GM23338 (cell line): ENCODE measurements around the gene REST. TPM values are rescaled to one million over a fixed set of nuclear protein-coding genes. Genes with fewer than 3 reads are reported as not detected.
A peak's percentile ranks its signal among the peaks of the same experiment; 100 is the strongest.

Experiments used
- ATAC-seq: fragments of 200-7000 bp; cut with Tn5 transposase; 3 replicates; pipeline ENCODE4 v1.9.1; 2020
- DNase-seq: peaks from one replicate; pipeline ENCODE4 v3.0.0-alpha.2; 2015; ENCODE audit warnings: low spot score
- H2AFZ ChIP-seq: fragments of 200-600 bp; sonication (generic); 2 replicates; pipeline ENCODE4 v1.8.0; 2016; ENCODE audit warnings: antibody characterized with exemption, mild to moderate bottlenecking, moderate library complexity
- H3F3A ChIP-seq: fragments of 200-600 bp; sonication (generic); replicated peaks from 2 replicates; pipeline ENCODE4 v1.8.0; 2017; ENCODE audit warnings: antibody characterized with exemption, mixed run types, low read depth
- H3K27ac ChIP-seq: fragments of 200-600 bp; sonication (generic); 2 replicates; pipeline ENCODE4 v1.6.1; 2016; ENCODE audit warnings: low read depth
- H3K27me3 ChIP-seq: fragments of 200-600 bp; sonication (generic); 2 replicates; pipeline ENCODE4 v1.8.0; 2016; ENCODE audit warnings: mild to moderate bottlenecking, mixed run types, moderate library complexity; ENCODE audit not compliant: insufficient read depth
- H3K36me3 ChIP-seq: fragments of 200-600 bp; sonication (generic); 2 replicates; pipeline ENCODE4 v1.8.0; 2016; ENCODE audit warnings: mild to moderate bottlenecking; ENCODE audit not compliant: insufficient read depth
- H3K4me1 ChIP-seq: fragments of 200-600 bp; sonication (generic); 2 replicates; pipeline ENCODE4 v1.8.0; 2016; ENCODE audit warnings: mild to moderate bottlenecking, moderate library complexity; ENCODE audit not compliant: insufficient read depth
- H3K4me2 ChIP-seq: fragments of 200-600 bp; sonication (generic); 2 replicates; pipeline ENCODE4 v1.7.1; 2017; ENCODE audit warnings: mixed run types
- H3K4me3 ChIP-seq: fragments of 200-600 bp; sonication (generic); 2 replicates; pipeline ENCODE4 v1.6.1; 2016; ENCODE audit warnings: mixed run types
- H3K79me2 ChIP-seq: fragments of 200-600 bp; sonication (generic); replicated peaks from 2 replicates; pipeline ENCODE4 v1.8.0; 2017; ENCODE audit warnings: mild to moderate bottlenecking; ENCODE audit not compliant: insufficient read depth
- H3K9me2 ChIP-seq: fragments of 200-600 bp; sonication (generic); 2 replicates; pipeline ENCODE4 v1.8.0; 2017; ENCODE audit not compliant: insufficient read depth
- H4K20me1 ChIP-seq: fragments of 200-600 bp; sonication (generic); replicated peaks from 2 replicates; pipeline ENCODE4 v1.8.0; 2017; ENCODE audit warnings: mild to moderate bottlenecking; ENCODE audit not compliant: insufficient read depth
- H3K27ac Mint-ChIP-seq: 2 replicates; pipeline ENCODE4 v1.8.0; 2020; ENCODE audit warnings: inconsistent platforms, mild to moderate bottlenecking, moderate library complexity, mixed read lengths
- H3K27me3 Mint-ChIP-seq: 3 replicates; pipeline ENCODE4 v1.8.0; 2022; ENCODE audit warnings: low read depth, mild to moderate bottlenecking, moderate library complexity, mixed read lengths, inconsistent platforms; ENCODE audit not compliant: insufficient read depth, poor library complexity
- H3K36me3 Mint-ChIP-seq: 3 replicates; pipeline ENCODE4 v1.8.0; 2021; ENCODE audit warnings: low read depth, mild to moderate bottlenecking, inconsistent platforms, moderate library complexity, mixed read lengths
- H3K4me1 Mint-ChIP-seq: 3 replicates; pipeline ENCODE4 v1.8.0; 2020; ENCODE audit warnings: mild to moderate bottlenecking, inconsistent platforms, mixed read lengths
- H3K4me3 Mint-ChIP-seq: 3 replicates; pipeline ENCODE4 v1.8.0; 2021; ENCODE audit warnings: moderate library complexity, mild to moderate bottlenecking, inconsistent platforms, mixed read lengths
- H3K9me3 Mint-ChIP-seq: 3 replicates; pipeline ENCODE4 v1.8.0; 2020; ENCODE audit warnings: moderate library complexity, mild to moderate bottlenecking, inconsistent platforms, mixed read lengths
- CREB1 ChIP-seq: fragments of 250-450 bp; sonication (Bioruptor Pico); IDR thresholded peaks from 2 replicates; pipeline ENCODE4 v1.5.0; 2020; ENCODE audit warnings: low read depth, mild to moderate bottlenecking, moderate library complexity
- POLR2AphosphoS5 ChIP-seq: IDR thresholded peaks from 2 replicates; pipeline ENCODE4 v1.6.1; 2016; ENCODE audit warnings: antibody characterized with exemption, low read depth
- ZNF331 ChIP-seq: fragments of 250-450 bp; sonication (Bioruptor Pico); IDR thresholded peaks from 2 replicates; pipeline ENCODE4 v1.5.0; 2020; ENCODE audit warnings: low read depth, mild to moderate bottlenecking, moderate library complexity
- polyA plus RNA-seq: library from polyadenylated mRNA; unstranded; fragments of >200 nt; fragmentation: Nextera tagmentation; extraction: Ambion mirVana; gene quantifications from 2 replicates; pipeline ENCODE4 v1.2.1, GENCODE V29; 2016
- total RNA-seq: library from RNA; depleted of rRNA; stranded (reverse); fragments of >200 nt; shearing (Covaris generic); gene quantifications from 2 replicates; pipeline ENCODE4 v1.2.3, GENCODE V29; 2014
- TF ChIP-seq, protein P1 (sequence below): fragments of 250-450 bp; sonication (Bioruptor Pico); IDR thresholded peaks from 2 replicates; pipeline ENCODE4 v1.5.0; 2020; ENCODE audit warnings: mild to moderate bottlenecking, moderate library complexity
- TF ChIP-seq, protein P2 (sequence below), 2 experiments: fragments of 200-600 bp in 1 of 2; sonication (generic) in 1 of 2; conservative IDR thresholded peaks; 2 replicates each; pipeline versions ENCODE4 v1.5.1 to v1.6.1; 2016 to 2017; ENCODE audit warnings: antibody characterized with exemption in 2 of 2, low read depth in 2 of 2, mild to moderate bottlenecking in 2 of 2, moderate library complexity in 1 of 2
- TF ChIP-seq, protein P3 (sequence below): IDR thresholded peaks from one replicate; pipeline ENCODE4 v1.6.1; 2018; ENCODE audit warnings: antibody characterized with exemption; ENCODE audit not compliant: unreplicated experiment
- TF ChIP-seq, protein P4 (sequence below): IDR thresholded peaks from 2 replicates; pipeline ENCODE4 v1.6.1; 2016; ENCODE audit warnings: antibody characterized with exemption

The REST gene
- total and polyA plus RNA-seq, 2 experiments from 2014 or later, result 44.7 to 61.5 TPM

DNA sequence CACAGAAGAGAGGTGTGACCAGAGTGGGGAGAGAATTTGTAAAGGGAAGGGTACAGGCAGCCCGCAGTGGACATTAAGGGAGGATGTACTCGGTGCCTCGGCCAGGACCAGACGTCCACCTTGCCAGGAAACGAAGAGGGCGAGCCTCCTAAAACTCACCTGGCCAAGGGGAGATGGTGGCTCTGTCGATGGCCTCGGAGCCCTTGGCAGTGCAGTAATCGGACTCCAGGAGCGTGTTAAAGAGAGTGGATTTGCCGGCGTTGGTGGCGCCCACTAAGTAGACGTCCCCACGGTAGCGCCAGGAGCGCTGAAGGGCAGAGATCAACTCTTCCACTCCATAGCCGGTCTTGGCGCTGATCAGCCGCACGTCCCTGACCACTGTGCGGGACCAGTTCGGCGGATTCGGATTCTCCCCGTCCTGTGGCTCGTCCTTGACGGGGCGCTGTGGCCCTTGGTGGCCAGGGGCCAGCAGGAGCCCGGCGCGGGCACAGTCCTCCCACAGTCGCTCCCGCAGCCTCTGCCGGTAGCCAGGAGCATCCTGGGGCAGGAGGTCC, 68.7 kb downstream of the REST start:
- Histone ChIP-seq H3K27ac (no peak overlapping the region), H4K20me1 (peaks cover 43% of the 10 kb centered on the region), H3K36me3 (peaks cover 26% of the 10 kb centered on the region), H3K4me2 (peak overlapping the region; percentile 90), H3K4me1 (0 out of 2 replicates have a peak, but pooled peaks cover 3% of the 10 kb centered on the region), H3K9me2 (no peaks in the 10 kb centered on the region), H3F3A (no peaks in the 10 kb centered on the region), H2AFZ (no peak overlapping the region), H3K27me3 (no peaks in the 10 kb centered on the region), H3K4me3 (peak overlapping the region; percentile 95), H3K79me2 (peaks cover 59% of the 10 kb centered on the region)
- Mint-ChIP-seq H3K4me1 (peaks cover 9% of the 10 kb centered on the region; the same call in 2 of the 3 replicates), H3K27me3 (peaks cover 12% of the 10 kb centered on the region), H3K4me3 (peak overlapping the region; percentile 100), H3K36me3 (peaks cover 34% of the 10 kb centered on the region), H3K9me3 (no peaks in the 10 kb centered on the region), H3K27ac (no peak overlapping the region)
- ATAC-seq (peak; percentile 6), DNase-seq (peak; percentile 26)
- no peak for TF ChIP-seq POLR2AphosphoS5
- no peak for TF ChIP-seq ZNF331 (CRISPR knock-in tag)
- TF ChIP-seq, protein P1, sequence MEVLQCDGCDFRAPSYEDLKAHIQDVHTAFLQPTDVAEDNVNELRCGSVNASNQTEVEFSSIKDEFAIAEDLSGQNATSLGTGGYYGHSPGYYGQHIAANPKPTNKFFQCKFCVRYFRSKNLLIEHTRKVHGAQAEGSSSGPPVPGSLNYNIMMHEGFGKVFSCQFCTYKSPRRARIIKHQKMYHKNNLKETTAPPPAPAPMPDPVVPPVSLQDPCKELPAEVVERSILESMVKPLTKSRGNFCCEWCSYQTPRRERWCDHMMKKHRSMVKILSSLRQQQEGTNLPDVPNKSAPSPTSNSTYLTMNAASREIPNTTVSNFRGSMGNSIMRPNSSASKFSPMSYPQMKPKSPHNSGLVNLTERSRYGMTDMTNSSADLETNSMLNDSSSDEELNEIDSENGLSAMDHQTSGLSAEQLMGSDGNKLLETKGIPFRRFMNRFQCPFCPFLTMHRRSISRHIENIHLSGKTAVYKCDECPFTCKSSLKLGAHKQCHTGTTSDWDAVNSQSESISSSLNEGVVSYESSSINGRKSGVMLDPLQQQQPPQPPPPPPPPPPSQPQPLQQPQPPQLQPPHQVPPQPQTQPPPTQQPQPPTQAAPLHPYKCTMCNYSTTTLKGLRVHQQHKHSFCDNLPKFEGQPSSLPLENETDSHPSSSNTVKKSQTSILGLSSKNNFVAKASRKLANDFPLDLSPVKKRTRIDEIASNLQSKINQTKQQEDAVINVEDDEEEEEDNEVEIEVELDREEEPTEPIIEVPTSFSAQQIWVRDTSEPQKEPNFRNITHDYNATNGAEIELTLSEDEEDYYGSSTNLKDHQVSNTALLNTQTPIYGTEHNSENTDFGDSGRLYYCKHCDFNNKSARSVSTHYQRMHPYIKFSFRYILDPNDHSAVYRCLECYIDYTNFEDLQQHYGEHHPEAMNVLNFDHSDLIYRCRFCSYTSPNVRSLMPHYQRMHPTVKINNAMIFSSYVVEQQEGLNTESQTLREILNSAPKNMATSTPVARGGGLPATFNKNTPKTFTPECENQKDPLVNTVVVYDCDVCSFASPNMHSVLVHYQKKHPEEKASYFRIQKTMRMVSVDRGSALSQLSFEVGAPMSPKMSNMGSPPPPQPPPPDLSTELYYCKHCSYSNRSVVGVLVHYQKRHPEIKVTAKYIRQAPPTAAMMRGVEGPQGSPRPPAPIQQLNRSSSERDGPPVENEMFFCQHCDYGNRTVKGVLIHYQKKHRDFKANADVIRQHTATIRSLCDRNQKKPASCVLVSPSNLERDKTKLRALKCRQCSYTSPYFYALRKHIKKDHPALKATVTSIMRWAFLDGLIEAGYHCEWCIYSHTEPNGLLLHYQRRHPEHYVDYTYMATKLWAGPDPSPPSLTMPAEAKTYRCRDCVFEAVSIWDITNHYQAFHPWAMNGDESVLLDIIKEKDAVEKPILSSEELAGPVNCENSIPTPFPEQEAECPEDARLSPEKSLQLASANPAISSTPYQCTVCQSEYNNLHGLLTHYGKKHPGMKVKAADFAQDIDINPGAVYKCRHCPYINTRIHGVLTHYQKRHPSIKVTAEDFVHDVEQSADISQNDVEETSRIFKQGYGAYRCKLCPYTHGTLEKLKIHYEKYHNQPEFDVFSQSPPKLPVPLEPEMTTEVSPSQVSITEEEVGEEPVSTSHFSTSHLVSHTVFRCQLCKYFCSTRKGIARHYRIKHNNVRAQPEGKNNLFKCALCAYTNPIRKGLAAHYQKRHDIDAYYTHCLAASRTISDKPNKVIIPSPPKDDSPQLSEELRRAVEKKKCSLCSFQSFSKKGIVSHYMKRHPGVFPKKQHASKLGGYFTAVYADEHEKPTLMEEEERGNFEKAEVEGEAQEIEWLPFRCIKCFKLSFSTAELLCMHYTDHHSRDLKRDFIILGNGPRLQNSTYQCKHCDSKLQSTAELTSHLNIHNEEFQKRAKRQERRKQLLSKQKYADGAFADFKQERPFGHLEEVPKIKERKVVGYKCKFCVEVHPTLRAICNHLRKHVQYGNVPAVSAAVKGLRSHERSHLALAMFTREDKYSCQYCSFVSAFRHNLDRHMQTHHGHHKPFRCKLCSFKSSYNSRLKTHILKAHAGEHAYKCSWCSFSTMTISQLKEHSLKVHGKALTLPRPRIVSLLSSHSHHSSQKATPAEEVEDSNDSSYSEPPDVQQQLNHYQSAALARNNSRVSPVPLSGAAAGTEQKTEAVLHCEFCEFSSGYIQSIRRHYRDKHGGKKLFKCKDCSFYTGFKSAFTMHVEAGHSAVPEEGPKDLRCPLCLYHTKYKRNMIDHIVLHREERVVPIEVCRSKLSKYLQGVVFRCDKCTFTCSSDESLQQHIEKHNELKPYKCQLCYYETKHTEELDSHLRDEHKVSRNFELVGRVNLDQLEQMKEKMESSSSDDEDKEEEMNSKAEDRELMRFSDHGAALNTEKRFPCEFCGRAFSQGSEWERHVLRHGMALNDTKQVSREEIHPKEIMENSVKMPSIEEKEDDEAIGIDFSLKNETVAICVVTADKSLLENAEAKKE (CRISPR knock-in tag), result no peak
- TF ChIP-seq, protein P2, sequence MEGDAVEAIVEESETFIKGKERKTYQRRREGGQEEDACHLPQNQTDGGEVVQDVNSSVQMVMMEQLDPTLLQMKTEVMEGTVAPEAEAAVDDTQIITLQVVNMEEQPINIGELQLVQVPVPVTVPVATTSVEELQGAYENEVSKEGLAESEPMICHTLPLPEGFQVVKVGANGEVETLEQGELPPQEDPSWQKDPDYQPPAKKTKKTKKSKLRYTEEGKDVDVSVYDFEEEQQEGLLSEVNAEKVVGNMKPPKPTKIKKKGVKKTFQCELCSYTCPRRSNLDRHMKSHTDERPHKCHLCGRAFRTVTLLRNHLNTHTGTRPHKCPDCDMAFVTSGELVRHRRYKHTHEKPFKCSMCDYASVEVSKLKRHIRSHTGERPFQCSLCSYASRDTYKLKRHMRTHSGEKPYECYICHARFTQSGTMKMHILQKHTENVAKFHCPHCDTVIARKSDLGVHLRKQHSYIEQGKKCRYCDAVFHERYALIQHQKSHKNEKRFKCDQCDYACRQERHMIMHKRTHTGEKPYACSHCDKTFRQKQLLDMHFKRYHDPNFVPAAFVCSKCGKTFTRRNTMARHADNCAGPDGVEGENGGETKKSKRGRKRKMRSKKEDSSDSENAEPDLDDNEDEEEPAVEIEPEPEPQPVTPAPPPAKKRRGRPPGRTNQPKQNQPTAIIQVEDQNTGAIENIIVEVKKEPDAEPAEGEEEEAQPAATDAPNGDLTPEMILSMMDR (conservative IDR thresholded peaks at IDR 0.05; ENCODE audit: low read depth in 2 of 2), result no peak
- TF ChIP-seq, protein P3, sequence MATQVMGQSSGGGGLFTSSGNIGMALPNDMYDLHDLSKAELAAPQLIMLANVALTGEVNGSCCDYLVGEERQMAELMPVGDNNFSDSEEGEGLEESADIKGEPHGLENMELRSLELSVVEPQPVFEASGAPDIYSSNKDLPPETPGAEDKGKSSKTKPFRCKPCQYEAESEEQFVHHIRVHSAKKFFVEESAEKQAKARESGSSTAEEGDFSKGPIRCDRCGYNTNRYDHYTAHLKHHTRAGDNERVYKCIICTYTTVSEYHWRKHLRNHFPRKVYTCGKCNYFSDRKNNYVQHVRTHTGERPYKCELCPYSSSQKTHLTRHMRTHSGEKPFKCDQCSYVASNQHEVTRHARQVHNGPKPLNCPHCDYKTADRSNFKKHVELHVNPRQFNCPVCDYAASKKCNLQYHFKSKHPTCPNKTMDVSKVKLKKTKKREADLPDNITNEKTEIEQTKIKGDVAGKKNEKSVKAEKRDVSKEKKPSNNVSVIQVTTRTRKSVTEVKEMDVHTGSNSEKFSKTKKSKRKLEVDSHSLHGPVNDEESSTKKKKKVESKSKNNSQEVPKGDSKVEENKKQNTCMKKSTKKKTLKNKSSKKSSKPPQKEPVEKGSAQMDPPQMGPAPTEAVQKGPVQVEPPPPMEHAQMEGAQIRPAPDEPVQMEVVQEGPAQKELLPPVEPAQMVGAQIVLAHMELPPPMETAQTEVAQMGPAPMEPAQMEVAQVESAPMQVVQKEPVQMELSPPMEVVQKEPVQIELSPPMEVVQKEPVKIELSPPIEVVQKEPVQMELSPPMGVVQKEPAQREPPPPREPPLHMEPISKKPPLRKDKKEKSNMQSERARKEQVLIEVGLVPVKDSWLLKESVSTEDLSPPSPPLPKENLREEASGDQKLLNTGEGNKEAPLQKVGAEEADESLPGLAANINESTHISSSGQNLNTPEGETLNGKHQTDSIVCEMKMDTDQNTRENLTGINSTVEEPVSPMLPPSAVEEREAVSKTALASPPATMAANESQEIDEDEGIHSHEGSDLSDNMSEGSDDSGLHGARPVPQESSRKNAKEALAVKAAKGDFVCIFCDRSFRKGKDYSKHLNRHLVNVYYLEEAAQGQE, result no peak
- TF ChIP-seq, protein P4, sequence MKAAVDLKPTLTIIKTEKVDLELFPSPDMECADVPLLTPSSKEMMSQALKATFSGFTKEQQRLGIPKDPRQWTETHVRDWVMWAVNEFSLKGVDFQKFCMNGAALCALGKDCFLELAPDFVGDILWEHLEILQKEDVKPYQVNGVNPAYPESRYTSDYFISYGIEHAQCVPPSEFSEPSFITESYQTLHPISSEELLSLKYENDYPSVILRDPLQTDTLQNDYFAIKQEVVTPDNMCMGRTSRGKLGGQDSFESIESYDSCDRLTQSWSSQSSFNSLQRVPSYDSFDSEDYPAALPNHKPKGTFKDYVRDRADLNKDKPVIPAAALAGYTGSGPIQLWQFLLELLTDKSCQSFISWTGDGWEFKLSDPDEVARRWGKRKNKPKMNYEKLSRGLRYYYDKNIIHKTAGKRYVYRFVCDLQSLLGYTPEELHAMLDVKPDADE, result no peak
- no peak for TF ChIP-seq CREB1 (CRISPR knock-in tag)
